RCC 7860 (cell line): Measurements from ENCODE around the gene CDH23.

ENCODE experiments used
- DNase-seq: peaks from one replicate; pipeline ENCODE4 v3.0.0-alpha.2; 2015; ENCODE audit warnings: low spot score
- FAIRE-seq: peaks from 2 replicates; lab custom pipeline; 2012; peaks lifted over from hg19 to GRCh38; lab: Jason Lieb, UNC

CDH23 gene

GRCh38 chr10:71611131-71611530 lies 214.4 kb downstream of the CDH23 start:
- FAIRE-seq: no peak
- DNase-seq: no peak

- DNase-seq (no peak), FAIRE-seq (no peak)
Measured at GRCh38 chr10:71611709-71612422, 215.1 kb downstream of the CDH23 start.

DNA sequence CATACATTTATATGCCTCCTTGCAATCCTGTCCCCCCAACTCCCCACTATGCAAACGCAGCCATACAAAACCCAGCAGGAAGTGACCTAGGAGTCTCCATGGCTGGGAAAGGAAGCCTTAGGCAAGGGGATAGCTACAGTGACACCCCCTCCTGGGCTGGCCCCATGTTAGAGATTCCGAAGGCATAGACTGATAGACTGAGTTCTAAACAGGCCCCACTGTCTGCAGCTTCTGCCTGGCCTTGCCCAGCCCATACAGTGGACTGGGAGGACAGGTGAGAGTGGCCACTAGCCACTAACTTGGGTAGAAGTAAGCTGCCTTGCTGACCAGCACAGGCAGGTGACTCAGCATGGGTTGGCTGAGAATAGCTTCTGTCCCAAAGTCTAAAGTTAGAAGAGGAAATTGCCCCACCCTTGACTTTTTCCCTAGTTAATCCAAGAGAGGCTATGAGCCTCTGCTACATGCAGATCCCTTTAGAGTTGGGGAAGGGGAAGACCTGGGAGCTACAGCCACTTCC lies 216.6 kb downstream of the CDH23 start:
- FAIRE-seq (no peak), DNase-seq (no peak)

DNA sequence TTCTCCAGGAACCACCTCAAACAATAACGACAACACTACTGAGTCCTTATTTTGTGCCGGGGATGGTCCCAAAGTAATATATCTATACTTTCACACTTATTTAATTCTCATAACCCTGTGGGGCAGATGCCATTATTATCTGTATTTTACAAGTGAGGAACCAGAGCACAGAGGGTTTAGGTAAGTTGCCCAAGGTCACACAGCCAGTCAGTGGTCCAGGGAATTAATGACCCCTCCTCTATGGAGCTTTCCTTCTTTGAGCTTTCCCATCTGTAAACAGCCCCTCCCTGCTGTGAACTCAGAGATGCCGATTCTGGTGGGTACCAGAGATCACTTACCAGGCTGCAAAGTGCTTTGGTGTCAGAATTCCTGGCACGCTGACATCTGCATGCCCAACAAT lies 217.2 kb downstream of the CDH23 start:
- FAIRE-seq (no peak), DNase-seq (no peak)

DNA sequence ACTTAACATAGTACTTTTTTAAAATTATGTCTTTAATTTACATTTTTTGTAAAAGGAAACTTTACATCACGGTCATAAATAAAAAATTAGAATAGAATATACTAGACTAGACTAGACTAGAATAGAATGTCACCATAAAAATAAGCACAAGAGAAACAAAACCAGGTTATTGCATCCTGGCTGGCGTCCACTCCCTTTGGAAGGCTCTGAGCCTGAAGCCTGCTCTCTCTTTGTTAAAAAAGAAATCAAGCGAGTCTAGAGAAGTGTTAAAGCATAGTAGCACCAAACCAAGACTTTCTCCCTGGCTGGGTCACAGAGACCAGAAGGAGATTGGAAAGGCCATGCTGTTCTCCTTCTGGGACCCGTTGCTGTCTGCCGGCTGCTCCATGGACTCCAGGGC lies 218.2 kb downstream of the CDH23 start:
- no peak for DNase-seq
- no peak for FAIRE-seq

DNA sequence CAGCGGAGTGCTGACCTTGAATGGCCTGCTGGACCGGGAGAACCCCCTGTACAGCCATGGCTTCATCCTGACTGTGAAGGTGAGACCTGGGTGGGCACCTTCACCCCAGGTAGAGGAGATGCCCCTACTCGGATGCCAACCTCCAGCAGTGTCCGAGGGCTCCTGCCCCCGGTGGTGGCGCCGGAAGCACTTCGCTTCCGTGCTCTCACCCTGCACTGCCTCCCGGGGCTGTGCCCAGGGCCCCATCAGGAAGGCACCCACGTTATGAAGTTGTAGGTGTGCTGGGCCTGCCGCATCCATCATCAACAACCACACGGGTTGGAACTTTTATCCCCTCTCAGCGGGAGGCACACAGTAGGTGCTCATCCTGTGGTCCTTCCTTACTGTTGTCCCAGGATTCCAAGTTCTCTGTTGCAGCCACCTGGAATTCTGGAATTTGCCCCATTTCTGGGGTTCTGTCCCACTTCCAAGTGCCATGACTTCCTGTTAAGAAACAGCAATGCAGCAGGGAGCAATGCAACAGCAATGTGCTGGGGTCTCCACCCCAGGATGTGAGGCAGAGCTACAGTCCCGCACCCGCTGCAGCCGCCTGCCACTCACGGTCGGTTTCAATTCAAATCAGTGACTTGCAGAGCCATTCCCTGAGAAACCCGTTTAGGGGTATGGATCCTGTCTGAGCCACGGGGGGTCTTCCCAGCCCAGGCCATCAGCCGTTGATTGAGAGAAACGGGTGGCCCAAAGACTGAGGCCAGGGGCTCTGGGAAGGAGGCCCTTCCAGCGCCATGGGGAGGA lies 219.0 kb downstream of the CDH23 start:
- FAIRE-seq: no peak
- DNase-seq: no peak

DNA sequence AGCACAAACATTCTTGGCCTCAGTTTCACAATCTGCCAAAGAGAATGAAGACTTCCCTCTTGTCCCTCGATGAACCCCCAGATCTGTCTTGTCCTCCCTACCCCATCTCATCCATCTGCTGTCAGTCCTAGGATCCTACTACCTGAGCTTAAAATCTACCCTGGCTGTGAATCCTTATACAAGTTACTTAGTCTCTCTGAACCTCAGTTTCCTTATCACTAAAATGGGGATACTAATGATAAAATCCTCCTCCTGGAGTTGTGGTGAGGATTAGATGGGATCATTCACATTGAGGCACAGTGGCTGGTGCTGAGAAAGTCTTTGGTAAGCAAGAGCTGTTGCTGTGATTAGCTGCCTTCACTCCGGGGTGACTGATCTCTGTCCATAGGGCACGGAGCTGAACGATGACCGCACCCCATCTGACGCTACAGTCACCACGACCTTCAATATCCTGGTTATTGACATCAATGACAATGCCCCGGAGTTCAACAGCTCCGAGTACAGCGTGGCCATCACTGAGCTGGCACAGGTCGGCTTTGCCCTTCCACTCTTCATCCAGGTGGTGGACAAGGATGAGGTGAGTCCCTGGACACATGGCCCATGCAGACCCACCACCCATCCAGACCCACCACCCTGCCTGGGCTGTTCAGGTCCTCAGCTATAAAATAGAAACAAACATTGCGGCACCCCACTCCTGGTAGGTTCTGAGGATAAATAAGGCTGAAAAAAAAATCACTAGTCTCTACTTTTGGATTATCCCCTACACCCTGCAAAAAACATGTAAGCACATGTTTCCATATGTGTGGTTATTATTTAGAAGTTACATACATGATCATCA lies 220.3 kb downstream of the CDH23 start:
- FAIRE-seq (no peak), DNase-seq (no peak)

DNA sequence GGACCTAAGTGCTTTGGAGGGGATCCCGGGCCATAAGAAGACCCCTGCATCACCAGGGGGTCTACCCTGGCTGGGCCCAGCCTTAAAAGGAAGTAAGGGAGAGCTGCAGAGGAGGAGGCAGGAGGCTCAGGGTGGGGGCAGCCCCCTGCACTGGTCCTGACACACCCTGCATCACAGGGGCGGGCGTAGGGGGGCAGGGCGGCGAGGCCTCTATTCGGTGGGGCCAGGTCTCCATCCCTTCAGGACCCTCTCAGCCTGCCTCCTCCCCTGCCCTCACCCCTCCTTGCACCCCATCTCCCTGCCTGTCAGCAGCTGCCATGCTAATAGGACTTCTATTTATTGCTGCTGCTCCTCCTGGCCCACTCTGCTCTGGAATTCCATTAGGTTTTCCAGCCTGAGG lies 221.5 kb downstream of the CDH23 start:
- DNase-seq (no peak), FAIRE-seq (no peak)

- no peak for FAIRE-seq
- DNase-seq: no peak
Measured at GRCh38 chr10:71618598-71618997, 221.9 kb downstream of the CDH23 start.

- FAIRE-seq (no peak), DNase-seq (no peak)
Measured at GRCh38 chr10:71620642-71621041, 223.9 kb downstream of the CDH23 start.

GRCh38 chr10:71621231-71622153 lies 224.8 kb downstream of the CDH23 start:
- DNase-seq: no peak

GRCh38 chr10:71622154-71622526 lies 225.4 kb downstream of the CDH23 start:
- FAIRE-seq (no peak), DNase-seq (peak; percentile 52)

More at GRCh38 chr10:71621231-71622153, 224.8 kb downstream of the CDH23 start:
- no peak for FAIRE-seq

- DNase-seq: no peak
- no peak for FAIRE-seq
Measured at GRCh38 chr10:71622616-71623015, 225.9 kb downstream of the CDH23 start.

- FAIRE-seq: no peak
- peak; percentile 20 for DNase-seq
Measured at GRCh38 chr10:71623098-71623985, 226.6 kb downstream of the CDH23 start.

- no peak for FAIRE-seq
- DNase-seq: no peak
Measured at GRCh38 chr10:71623986-71624291, 227.2 kb downstream of the CDH23 start.

DNA sequence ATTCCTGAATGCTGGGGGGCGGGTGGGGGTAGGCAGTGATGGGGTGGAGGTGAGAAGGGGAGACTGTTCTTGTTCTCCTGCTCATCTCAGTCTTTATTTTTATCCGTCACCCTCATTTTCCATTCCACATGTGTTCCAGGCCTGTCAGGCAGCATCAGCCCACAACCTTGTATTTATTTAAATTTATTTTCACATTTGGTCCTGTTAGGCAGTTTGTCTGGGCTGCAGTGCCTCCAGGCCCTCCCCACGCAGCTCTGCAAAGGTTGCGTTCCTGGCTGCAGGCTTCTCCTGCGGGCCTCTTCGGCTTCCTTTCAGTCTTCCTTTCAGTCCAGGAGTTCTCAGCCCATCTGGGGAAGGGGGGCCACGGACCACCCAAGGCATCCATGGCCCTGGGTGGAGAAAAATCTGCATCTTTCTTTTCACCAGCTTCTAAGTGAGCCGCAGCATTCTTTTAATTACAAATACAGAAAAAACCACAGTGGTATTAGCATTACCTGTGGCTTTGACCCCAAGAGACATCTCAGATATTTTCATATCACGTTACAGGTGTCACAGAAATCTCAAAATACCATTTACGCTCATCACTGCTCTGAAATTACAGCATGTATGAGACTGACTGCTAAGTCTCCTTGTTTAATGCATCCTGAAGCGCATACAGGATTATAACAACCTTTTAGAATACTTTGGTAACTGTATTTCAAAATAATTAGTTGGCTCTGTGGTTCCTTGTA lies 228.9 kb downstream of the CDH23 start:
- FAIRE-seq (no peak), DNase-seq (no peak)

DNA sequence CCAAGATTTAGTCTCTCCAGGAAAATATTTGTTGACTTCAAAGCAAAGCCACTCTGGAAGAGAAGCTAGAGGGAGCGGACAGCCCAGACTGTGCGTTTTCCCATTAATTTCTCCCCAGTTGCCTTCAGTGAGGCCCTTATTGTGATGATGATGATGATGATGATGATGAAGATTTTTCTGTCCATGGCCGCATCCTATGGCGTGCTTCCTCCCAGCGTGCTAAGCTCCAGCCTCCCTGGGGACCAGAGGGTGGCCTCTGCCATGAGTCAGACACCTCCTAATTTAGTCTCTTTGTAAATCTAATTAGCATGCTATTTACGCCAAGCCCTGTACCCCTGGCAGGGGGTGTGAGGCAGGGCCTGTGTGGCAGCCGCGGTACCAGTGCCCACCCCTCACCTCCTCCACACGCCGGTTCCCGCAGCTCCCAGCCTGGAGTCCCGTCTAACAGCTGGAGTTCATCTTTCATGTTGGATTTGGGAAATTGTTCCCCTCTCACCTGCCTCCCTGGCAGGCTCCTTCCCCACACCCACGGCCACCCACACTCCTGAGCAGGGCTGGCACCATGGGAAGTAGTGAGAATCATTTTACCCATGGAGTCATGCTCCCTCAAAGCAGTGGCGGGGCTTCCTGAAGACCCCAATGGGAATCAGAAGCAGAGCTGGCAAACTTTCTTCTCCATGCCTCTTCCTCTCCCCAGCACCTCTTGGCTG lies 230.7 kb downstream of the CDH23 start:
- no peak for FAIRE-seq

GRCh38 chr10:71627956-71628355 lies 231.2 kb downstream of the CDH23 start:
- FAIRE-seq: no peak
- no peak for DNase-seq

More for the DNA sequence above, 230.7 kb downstream of the CDH23 start:
- DNase-seq: no peak
